ENCODE measurements around the gene MAD1L1.

- TF ChIP-seq GATA2 (IDR thresholded peaks at IDR 0.05; ENCODE audit: low read depth, low read length): no peak
- no peak for TF ChIP-seq GATA3 (IDR thresholded peaks at IDR 0.05; ENCODE audit: low read depth, low read length)
Measured at GRCh38 chr7:2071133-2071832, 161.5 kb downstream of the MAD1L1 start.
